HG03066 (cell line): Measurements from ENCODE around the gene SPSB1.

Source experiments
- ATAC-seq: cut with Tn5 transposase; IDR thresholded peaks from one replicate; pipeline ENCODE4 v1.9.1; 2021; ENCODE audit warnings: low read depth; ENCODE audit not compliant: unreplicated experiment

The SPSB1 gene

GRCh38 chr1:9360371-9361064 lies 67.8 kb downstream of the SPSB1 start:
- no peak for ATAC-seq

GRCh38 chr1:9361630-9362260 lies 69.1 kb downstream of the SPSB1 start:
- no peak for ATAC-seq

- no peak for ATAC-seq
These were observed 69.8 kb downstream of the SPSB1 start for GRCh38 chr1:9362488-9362887.

GRCh38 chr1:9363061-9363471 lies 70.4 kb downstream of the SPSB1 start:
- no peak for ATAC-seq

- ATAC-seq = no peak
These were observed 73.6 kb downstream of the SPSB1 start for GRCh38 chr1:9366298-9366697.

- ATAC-seq = no peak
These were observed 74.5 kb downstream of the SPSB1 start for GRCh38 chr1:9366943-9367780.

- ATAC-seq = no peak
These were observed 75.1 kb downstream of the SPSB1 start for GRCh38 chr1:9367806-9368205.

- ATAC-seq = no peak
These were observed 75.7 kb downstream of the SPSB1 start for GRCh38 chr1:9368356-9368755.

- ATAC-seq = no peak
These were observed 77.5 kb downstream of the SPSB1 start for GRCh38 chr1:9369964-9370788.

GRCh38 chr1:9371391-9371935 lies 78.8 kb downstream of the SPSB1 start:
- no peak for ATAC-seq

- ATAC-seq = no peak
These were observed 79.3 kb downstream of the SPSB1 start for GRCh38 chr1:9371951-9372350.

GRCh38 chr1:9373619-9374018 lies 80.9 kb downstream of the SPSB1 start:
- ATAC-seq = no peak

GRCh38 chr1:9374748-9375341 lies 82.2 kb downstream of the SPSB1 start:
- no peak for ATAC-seq

GRCh38 chr1:9375912-9376311 lies 83.2 kb downstream of the SPSB1 start:
- no peak for ATAC-seq

GRCh38 chr1:9376430-9376829 lies 83.7 kb downstream of the SPSB1 start:
- no peak for ATAC-seq

GRCh38 chr1:9376886-9377333 lies 84.2 kb downstream of the SPSB1 start:
- ATAC-seq = no peak

- ATAC-seq = no peak
These were observed 86.1 kb downstream of the SPSB1 start for GRCh38 chr1:9378801-9379200.

GRCh38 chr1:9380711-9381110 lies 88.0 kb downstream of the SPSB1 start:
- no peak for ATAC-seq

GRCh38 chr1:9382643-9383491 lies 90.2 kb downstream of the SPSB1 start:
- no peak for ATAC-seq
